ENCODE measurements around the gene ACOT7.

DNA sequence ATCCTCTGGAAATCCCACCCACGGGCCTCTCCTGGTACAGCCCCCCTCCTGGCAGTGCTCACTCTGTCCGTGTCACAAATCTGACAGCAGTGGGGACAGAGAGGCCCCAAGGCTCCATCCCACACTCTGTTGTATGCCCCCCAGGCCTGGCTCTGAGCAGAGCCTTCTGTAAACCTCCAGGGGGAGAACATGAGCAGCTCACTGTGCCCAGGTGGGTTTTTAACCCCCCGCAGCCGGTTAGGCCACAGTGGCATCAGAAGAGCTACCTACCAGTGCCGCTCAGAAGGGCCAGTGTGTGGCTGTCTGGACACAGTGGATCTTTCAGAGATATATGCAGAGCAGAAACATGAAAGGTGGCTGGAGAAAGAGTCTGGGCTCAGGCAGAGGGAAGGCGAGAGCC, 120.7 kb downstream of the ACOT7 start:
- TF ChIP-seq, protein P1, sequence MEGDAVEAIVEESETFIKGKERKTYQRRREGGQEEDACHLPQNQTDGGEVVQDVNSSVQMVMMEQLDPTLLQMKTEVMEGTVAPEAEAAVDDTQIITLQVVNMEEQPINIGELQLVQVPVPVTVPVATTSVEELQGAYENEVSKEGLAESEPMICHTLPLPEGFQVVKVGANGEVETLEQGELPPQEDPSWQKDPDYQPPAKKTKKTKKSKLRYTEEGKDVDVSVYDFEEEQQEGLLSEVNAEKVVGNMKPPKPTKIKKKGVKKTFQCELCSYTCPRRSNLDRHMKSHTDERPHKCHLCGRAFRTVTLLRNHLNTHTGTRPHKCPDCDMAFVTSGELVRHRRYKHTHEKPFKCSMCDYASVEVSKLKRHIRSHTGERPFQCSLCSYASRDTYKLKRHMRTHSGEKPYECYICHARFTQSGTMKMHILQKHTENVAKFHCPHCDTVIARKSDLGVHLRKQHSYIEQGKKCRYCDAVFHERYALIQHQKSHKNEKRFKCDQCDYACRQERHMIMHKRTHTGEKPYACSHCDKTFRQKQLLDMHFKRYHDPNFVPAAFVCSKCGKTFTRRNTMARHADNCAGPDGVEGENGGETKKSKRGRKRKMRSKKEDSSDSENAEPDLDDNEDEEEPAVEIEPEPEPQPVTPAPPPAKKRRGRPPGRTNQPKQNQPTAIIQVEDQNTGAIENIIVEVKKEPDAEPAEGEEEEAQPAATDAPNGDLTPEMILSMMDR (IDR thresholded peaks at IDR 0.05), result no peak
- no peak for TF ChIP-seq POLR2AphosphoS5 (IDR thresholded peaks at IDR 0.05)
- TF ChIP-seq POLR2A (IDR thresholded peaks at IDR 0.05), result no peak

Data from breast epithelium (tissue), 3 donors.